ENCODE data around the gene IKZF1.
A peak's percentile ranks its signal among the peaks of the same experiment; 100 is the strongest.

Gene IKZF1

DNA sequence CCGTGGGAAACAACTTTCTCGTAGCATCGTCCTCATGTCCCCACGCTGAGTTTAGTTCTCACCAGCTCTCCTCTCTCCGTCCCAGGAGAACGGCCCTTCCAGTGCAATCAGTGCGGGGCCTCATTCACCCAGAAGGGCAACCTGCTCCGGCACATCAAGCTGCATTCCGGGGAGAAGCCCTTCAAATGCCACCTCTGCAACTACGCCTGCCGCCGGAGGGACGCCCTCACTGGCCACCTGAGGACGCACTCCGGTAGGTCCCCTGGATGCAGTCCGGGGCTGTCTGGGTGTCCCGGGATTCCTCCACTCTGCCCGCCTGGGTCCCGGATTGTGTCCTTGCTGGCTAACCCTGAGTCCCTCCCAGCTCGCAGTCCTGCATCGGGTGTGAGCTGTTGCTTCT lies 77.9 kb downstream of the IKZF1 start:
- no peak for DNase-seq

DNA sequence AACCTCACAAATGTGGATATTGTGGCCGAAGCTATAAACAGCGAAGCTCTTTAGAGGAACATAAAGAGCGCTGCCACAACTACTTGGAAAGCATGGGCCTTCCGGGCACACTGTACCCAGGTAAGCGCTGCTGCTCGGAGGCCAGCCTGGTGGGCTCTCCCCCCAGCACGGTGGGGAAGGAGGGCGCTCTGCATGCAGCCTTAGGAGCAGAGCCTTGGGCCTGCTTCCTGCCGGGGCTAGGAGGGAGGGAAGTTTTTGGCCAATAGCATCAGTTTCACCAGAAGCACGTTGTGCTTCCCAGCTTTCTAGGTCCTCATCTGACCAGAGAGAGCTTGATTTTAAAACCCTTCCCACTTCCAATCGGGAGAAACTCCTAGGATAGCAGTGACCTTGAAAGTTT lies 82.8 kb downstream of the IKZF1 start:
- DNase-seq, result no peak

GRCh38 chr7:50389961-50390360 lies 85.4 kb downstream of the IKZF1 start:
- no peak for DNase-seq

DNA sequence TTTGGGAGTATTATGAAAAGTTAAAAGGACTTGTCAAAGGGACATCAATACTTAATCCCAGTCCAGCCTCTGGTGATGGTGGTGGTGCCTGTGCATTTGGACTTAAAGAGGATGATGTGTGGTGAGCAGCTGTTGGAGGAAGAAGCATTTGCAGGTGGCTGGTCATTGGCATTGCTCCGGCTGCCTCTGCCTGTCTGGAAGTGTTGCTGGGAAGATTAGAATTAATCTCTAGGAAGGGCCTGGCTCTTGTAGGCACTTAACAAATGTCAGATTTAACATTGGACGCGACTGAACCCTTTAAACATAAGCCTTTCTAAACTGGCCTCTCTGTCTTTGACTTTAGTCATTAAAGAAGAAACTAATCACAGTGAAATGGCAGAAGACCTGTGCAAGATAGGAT lies 86.9 kb downstream of the IKZF1 start:
- DNase-seq, result no peak

DNA sequence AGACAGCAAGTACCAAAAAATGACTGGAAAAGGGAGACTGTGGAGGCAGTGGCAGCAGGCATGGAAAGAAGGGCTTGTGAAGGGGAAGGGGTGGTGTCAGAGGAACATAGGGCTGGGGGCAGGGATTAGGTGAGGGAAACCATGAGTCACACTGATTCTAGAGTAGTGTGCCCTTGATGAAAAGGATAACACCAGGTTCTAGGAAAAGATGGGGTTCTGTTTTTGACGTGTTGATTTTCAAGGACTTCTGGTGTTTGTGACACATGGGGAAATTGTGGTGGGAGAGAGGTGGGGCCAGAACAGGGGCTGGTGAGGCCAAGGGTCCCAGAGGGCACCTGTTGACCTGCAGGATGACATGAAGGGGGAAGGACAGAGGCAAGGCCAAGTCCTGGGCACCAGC lies 88.6 kb downstream of the IKZF1 start:
- peak; percentile 86 for DNase-seq

- peak; percentile 87 for DNase-seq
Observed at GRCh38 chr7:50393547-50394252, 89.2 kb downstream of the IKZF1 start.

- no peak for DNase-seq
Observed at GRCh38 chr7:50394315-50394714, 89.8 kb downstream of the IKZF1 start.

GRCh38 chr7:50396856-50397255 lies 92.3 kb downstream of the IKZF1 start:
- peak; percentile 76 for DNase-seq

- DNase-seq, result peak; percentile 87
Observed at GRCh38 chr7:50397320-50397970, 92.9 kb downstream of the IKZF1 start.

GRCh38 chr7:50397971-50398324 lies 93.4 kb downstream of the IKZF1 start:
- no peak for DNase-seq

DNA sequence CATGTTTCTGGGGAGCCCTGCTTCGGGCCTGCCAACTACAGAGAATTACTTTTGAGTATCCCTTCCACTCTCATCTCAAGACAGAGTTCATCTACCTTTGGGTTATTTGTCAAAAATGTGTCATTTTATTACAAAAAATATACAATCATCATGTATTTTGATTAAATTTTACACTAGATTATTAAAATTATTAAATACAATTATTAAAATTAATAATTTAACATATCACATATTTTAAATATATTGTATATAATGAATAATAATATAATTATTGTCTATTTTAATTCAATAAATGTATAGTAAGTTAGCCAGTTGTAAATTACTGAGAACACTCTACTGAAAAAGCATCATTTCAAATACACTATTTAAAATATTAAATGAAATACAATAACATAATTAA lies 94.7 kb downstream of the IKZF1 start:
- DNase-seq, result no peak

- no peak for DNase-seq
Observed at GRCh38 chr7:50399635-50400034, 95.1 kb downstream of the IKZF1 start.

DNA sequence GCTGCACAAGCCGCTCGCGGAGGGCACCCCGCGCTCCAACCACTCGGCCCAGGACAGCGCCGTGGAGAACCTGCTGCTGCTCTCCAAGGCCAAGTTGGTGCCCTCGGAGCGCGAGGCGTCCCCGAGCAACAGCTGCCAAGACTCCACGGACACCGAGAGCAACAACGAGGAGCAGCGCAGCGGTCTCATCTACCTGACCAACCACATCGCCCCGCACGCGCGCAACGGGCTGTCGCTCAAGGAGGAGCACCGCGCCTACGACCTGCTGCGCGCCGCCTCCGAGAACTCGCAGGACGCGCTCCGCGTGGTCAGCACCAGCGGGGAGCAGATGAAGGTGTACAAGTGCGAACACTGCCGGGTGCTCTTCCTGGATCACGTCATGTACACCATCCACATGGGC lies 95.6 kb downstream of the IKZF1 start:
- no peak for DNase-seq

DNA sequence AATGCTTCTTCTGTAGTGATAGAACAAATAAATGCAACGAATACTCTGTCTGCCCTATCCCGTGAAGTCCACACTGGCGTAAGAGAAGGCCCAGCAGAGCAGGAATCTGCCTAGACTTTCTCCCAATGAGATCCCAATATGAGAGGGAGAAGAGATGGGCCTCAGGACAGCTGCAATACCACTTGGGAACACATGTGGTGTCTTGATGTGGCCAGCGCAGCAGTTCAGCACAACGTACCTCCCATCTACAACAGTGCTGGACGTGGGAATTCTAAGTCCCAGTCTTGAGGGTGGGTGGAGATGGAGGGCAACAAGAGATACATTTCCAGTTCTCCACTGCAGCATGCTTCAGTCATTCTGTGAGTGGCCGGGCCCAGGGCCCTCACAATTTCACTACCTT lies 99.9 kb downstream of the IKZF1 start:
- no peak for DNase-seq

GRCh38 chr7:50405221-50405620 lies 100.7 kb downstream of the IKZF1 start:
- DNase-seq, result no peak

GRCh38 chr7:50406935-50407334 lies 102.4 kb downstream of the IKZF1 start:
- DNase-seq, result no peak

DNA sequence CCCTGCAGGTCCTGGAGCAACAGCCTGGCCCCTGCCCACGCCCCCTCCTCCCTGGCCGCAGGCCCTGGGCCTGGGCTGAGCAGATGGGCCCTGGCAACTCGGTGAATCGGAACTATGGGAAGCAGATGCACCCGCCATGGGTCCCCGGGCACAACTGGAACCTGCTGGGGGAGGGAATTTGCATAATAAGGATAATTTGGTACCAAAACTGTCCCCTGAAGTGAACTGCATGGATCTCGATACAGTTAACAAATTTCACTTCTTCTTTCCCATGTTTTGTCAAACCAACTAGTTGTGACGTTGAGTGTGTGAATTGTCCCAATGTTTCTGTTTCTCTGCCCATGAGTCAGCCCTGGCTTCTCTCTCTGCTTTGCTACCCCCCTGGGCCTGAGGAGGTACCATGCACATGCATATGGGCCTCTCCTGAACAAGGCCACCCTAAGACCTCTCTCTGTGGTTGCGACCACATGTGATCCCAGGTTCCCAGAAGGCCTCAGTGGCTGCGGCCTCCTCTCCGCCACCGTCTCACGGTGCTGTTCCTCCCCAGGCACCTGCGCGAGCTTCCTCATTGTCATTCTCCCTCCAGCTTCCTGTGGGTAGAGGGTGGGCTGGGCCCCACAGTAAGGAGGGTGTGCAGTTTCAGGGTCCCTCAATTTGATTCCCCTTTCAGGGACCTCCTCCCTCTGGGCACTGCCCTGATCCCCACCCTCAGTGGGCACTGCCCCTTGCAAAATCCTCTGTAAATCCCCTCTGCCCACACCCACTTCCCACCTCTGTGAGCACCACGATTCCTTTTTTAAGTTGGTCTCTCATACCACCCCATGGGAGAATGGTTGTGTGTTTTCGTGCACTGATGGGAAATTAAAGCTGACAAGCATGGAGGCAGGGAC lies 105.6 kb downstream of the IKZF1 start:
- no peak for DNase-seq

DNA sequence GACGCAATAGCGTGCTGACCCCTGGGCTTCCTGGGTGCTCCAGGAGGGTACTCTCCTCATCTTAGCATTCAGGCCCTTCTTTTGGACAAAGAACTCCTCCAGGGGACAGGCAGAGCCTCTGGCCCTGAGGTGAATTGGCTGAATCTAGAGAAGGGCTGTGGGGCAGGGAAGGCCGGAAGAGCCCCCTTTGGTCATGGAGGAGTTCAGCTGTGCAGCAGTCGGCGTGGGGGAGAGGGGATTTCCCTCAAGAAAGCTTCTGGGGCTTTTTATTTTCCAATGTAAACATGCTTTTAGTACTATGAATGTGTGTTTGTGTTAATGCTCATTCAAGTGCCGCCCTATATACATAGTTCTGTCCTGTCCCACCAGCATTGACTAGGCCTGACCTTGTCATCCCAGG lies 106.8 kb downstream of the IKZF1 start:
- no peak for DNase-seq

DNA sequence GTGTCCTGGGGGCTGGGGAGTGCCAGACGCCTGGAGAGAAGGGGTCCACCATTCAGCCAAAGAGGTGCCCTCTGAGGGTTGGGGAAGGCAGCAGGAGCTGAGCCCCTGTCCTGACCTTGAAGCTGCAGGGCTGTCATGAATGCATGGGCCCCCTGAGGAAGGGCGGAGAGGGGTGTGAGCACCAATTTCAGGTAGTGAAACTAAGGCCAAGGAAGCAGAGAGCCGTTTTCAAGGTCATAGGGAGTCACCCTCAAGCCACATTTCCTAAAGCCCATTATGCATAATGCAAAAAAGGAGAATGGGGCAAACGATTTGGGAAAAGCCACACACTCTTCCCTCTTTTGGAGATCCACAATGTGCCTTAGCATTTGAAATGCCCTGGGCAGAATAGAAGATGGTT lies 108.5 kb downstream of the IKZF1 start:
- no peak for DNase-seq

DNA sequence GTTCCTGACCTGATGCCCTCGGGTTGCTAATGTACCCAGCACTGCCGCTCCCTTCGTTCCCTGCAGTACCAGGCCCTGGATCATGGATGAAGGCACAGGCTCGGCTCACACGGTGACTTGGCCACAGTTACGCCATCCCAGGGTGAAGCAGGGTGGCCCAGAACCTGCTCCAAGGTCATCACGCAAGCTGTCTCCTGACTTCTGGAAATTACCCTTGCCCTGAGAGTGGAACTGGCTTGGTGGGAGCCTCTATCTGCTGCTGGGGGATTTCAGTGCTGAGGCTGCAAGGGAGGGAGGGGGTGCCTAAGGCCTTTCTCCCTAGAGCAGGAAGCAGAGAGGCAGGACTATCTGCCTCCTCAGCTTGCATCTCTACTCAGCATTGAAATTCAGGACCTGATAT lies 109.0 kb downstream of the IKZF1 start:
- DNase-seq, result no peak

DNA sequence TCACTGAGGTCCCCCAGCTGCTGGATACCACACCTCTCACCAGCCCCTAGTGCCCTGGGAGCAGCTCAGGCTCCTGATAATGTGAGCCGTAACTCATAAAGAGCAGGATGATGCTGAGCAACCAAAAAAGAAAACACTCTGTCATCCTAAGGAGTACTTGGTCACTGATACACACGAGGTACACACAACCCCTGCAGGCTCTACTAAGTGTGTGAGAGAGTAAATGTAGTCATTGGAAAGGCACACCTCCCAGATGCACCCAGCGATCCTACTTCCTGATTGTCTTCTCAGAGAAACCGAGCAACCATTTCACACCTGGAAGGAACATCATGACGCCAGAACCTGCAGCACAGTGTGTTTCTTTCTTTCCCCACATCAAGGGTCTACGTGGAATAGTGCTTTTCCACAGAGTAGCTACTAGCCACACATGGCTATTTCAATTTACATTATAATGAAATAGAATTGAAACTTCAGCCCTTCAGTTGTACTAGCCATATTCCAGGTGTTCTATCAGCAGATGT lies 111.4 kb downstream of the IKZF1 start:
- no peak for DNase-seq

- no peak for DNase-seq
Observed at GRCh38 chr7:50416527-50417182, 112.1 kb downstream of the IKZF1 start.

- peak; percentile 84 for DNase-seq
Observed at GRCh38 chr7:50418086-50418515, 113.6 kb downstream of the IKZF1 start.

Measured in CD4-positive, alpha-beta T cell treated with Interleukin-4 for 4 hours (primary cell).